GM18868 (cell line): ENCODE results near the gene CDR2L.

ENCODE experiments used
- ATAC-seq: cut with Tn5 transposase; IDR thresholded peaks from one replicate; pipeline ENCODE4 v1.9.1; 2021; ENCODE audit warnings: mild to moderate bottlenecking, moderate library complexity; ENCODE audit not compliant: unreplicated experiment

CDR2L gene

DNA sequence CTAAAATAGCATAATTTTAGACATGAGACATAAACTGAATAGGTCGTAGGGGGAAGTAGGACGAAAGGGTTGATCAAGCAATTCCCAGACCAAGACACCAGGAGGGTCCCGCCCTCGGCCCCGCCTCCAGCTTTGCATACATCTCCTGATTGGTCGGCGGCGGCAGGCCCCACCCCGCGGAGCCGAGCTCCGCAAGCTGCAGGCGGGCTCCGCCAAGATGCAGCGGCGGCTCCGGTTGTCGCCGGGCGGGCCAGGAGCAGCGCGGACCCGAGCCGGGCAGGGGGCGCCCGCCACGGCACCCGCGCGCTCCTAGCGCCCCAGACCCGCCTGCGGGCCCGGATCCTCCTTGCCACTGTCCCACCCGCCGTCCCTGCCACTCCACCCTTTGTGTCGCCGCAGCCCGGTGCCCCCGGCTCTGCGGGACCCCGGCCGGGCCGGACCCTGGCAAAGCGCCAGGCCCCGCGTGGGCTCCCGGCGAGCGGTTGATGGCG, at the start of gene CDR2L:
Gene CDR2L (plus strand): TSS at position 215 of the 491 bp plus-strand sequence. CDS start 412 bp downstream, outside the sequence.
- peak; percentile 87 for ATAC-seq

DNA sequence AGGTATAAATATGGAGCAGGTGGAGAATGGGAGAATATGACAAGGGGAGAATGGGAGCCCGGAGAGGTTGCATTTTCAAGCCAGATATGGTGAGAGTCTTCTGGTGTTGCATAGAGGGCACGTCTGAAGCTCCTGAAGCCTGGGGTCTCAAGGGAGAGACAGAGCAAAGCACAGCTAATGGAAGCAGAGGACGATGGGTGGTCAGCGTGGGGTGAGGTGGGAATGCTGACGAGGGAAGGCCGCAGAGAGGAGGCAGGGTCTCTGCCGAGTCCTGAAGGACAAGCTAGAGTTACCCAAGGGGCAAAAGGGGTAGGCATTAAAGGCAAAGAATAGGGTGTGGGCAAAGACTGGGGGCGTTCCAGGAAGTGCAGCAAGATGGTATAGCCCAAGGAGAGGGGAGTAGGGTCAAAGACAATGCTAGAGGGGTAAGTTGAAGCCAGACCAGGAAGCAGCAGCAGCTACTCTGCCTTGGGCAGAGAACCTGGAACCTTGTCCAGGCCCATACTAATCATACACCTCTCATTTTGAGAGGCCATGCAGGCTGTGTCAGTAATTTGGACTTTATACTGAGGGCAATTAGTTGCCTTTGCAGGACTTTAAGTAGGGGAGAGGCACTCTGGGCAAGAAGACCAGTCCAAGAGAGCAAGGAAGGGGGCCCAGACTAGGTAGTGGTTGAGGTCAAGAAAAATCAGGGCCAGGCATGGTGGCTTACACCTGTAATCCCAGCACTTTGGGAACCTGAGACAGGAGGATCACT, 49.1 kb upstream of the CDR2L start:
- no peak for ATAC-seq

DNA sequence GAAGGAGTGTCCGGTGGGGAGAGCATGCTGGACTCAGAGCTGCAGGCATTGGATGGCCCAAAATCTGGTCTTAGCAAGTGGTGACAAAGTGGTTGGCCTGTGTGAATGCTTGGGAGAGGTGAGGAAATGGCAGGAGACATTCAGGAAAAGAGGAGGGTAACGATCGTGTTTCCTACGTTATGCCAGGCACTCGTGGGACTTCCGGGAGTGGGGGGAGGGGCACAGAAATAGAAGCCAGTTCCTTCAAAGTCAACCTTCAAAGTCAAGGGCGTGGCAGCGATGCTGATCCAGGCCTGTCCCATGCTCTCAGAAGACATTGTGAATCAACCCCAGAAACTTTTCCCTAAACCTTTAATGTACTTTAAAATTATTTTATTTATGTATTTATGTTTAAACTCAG, 47.9 kb upstream of the CDR2L start:
- no peak for ATAC-seq

DNA sequence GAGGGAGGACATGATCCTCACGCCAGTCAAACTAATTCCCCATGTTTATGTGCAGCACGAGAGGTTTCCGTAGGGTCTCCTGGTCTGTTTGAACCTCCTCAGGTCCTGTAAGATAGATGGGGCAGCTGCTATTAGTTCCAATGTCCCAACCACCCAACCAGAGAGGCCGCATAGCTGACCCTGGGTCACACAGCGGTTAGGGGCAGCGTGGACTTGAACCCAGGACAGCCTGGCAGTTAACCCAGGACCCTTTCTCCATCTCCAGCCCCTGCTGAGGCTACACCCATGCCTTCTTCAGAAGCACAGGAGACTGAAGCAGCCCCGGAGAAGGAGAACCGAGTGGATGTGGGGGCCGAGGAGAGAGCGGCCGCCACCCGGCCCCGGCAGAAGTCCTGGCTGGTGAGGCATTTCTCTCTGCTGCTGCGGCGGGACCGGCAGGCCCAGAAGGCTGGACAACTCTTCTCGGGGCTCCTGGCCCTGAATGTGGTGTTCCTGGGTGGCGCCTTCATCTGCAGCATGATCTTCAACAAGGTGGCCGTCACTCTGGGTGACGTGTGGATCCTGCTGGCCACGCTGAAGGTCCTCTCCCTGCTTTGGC, 46.2 kb upstream of the CDR2L start:
- ATAC-seq, result no peak

DNA sequence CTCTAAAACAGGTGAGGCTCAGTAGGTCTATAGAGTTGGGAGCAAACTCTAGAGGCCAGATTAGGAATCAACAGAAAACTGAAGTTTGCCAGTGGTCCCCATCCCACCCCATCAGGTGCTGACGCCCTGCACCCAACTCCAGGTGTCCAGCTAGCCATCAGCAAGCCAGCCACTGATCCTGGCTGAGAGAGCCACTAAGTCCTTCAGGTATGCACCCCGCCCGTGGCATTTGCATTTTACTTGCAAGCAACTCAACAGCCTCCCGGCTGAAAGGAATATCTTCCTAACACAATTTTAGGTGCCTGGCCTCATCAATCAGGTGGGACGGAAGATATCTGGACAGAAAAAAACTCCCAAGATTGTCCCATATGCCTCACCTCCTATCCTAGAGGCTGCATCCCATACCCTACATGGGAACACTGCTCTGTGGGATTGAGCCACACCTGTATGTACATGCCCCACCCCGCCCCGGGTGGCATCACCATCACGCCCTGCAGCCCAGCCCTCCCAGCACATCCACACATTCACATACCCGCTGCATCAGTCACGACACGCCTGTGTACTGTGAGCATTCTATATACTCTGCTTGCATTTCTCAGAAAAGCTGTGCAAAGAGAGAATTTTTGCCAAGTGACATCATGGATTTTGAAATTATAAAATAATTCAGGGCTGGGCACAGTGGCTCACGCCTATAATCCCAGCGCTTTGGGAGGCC, 43.5 kb upstream of the CDR2L start:
- no peak for ATAC-seq

DNA sequence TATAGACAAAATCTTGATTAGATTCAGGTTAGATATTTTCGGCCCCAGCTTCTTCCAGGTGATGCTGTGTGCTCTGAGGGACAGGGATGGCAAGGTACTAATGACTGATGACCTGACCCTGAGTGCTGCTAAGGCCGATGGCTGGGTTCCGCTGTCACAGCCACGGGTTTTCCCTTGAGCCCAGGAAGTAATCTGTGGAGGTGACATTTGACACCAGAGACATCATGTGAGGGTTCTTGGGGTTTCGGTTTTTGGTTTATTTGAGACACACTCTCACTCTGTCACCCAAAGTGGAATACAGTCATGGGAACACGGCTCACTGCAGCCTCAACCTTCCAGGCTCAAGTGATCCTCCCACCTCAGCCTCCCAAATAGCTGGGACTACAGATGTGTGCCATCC, 41.9 kb upstream of the CDR2L start:
- peak; percentile 66 for ATAC-seq

DNA sequence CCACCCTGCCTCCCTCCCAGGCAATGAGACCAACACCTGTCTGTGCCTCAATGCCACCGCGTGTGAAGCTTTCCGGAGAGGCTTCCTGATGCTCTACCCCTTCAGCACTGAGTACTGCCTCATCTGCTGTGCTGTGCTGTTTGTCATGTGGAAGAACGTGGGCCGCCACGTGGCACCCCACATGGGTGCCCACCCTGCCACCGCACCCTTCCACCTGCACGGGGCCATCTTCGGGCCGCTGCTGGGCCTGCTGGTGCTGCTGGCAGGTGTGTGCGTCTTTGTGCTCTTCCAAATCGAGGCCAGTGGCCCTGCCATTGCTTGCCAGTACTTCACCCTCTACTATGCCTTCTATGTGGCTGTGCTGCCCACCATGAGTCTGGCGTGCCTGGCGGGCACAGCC, 40.8 kb upstream of the CDR2L start:
- no peak for ATAC-seq

DNA sequence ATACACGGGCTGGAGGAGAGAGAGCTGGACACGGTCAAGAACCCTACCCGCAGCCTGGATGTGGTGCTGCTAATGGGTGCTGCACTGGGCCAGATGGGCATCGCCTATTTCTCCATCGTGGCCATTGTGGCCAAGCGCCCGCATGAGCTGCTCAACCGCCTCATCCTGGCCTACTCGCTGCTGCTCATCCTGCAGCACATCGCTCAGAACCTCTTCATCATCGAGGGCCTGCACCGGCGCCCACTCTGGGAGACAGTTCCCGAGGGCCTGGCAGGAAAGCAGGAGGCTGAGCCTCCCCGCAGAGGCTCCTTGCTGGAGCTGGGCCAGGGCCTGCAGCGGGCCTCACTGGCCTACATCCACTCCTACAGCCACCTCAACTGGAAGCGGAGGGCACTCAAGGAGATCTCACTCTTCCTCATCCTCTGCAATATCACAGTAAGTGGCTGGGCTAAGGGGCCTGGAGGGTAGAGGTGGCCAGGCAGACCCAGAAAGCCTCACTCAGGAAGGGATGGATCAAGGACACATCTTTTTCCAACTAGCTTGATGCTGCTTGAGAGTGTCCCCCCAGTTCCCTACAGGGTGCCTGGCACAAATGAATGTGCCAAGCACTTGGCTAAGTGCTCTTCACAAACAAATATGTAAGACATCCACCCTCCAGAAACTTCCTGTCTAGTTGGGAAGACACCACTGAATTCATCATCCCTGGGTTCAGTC, 40.2 kb upstream of the CDR2L start:
- ATAC-seq, result no peak

DNA sequence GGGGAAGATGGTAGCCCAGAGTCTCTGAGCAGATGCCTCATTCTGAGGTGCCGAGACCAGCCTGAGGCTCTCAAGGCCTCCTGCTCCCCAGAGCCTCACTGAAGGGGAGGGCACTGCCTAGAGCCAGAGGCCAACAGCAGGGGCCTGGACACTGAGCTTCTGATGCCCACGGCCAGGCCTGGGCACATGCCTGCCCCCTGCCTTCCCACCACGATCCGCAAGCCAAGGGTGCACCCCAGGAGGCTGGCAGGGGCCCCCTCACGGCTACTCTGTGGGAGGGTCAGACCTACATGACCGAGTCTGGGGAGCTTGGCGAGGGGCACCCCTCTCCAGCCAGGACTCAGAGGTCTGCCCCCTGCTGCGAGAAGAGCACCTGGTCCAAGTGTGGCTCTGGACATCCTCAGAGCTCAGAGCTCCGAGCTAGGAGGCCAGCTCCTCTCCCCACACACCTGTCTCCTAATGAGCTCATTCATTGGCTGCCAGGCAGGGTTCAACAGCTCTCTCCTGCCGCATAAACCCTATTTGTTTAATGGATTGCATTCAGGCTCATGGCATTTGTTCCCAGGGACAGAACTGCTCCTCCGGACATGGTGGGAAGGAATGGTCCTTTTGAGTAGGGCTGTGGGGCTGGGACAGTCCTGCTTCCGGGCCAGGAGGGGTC, 37.8 kb upstream of the CDR2L start:
- ATAC-seq, result no peak

DNA sequence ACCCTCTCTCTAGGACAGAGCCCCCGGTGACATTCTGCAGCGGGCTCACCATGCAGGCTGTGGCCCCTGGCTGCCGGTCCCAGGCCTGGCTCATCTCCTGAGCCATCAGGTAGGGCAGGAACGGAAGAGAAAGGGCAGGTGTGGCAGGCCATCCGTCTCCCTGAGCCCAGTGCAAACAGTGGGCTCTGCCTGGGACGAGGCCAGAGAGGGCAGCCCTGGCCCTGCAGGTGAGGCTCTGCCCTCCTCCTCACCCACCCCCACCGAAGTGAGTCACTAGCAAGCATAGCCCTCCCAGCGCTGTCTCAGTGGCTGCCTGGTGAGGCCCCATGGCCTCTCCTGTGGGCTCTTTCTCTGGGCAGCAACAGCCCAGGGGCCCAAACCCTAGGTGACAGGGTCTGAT, 37.2 kb upstream of the CDR2L start:
- no peak for ATAC-seq

DNA sequence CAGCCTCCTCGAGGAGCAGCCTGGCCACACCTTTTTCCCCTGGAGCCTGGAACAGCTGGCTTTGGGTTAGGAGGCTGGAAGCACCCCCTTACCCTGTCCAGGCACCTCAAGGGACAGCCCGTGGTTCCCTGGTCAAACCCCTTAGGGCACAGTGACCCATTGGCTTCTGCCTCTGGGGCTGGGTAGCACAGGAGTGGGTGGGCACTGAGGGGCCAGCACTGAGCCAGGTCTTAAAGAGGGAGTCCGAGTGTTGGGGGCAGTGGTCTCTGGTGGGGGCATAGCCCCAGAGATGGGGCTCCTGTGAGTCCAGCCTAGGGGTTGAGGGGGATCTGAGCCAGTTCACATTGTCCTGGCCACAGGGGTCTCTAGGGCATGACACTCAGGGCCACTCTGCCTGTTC, 36.4 kb upstream of the CDR2L start:
- no peak for ATAC-seq

DNA sequence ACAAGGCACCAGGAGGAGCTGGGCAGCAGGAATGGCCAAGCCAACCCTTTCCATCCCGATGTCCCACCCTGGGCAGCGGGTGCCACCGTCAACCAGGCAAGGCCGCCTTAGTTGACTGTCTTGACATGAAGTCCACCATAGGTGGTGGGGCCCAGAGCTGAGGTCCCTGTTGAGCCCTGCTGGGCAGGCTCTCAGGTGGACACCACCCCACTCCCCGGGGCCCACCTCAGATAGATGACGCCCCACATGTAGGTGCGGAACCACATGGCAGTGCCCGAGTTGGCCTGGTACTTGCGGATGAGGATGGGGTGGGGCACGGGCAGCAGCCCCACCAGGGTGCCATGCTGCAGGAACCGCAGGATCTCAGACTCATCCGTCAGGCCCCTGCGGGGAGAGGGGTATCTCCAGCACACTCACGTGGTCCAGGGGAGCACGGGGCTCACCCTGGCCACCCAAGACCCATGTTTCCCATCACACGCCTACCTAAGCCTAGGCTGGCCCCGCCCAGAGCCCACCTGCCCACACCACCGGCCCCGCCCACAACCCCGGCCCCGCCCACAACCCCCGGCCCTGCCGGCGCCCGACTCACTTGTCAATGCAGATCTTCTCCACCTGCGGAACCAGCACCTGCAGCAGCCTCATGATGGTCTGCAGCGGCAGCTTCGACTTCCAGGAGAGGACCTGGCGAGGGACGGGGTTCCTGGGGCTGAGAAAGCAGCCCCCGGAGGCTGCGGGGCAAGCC, 35.6 kb upstream of the CDR2L start:
- ATAC-seq, result no peak

DNA sequence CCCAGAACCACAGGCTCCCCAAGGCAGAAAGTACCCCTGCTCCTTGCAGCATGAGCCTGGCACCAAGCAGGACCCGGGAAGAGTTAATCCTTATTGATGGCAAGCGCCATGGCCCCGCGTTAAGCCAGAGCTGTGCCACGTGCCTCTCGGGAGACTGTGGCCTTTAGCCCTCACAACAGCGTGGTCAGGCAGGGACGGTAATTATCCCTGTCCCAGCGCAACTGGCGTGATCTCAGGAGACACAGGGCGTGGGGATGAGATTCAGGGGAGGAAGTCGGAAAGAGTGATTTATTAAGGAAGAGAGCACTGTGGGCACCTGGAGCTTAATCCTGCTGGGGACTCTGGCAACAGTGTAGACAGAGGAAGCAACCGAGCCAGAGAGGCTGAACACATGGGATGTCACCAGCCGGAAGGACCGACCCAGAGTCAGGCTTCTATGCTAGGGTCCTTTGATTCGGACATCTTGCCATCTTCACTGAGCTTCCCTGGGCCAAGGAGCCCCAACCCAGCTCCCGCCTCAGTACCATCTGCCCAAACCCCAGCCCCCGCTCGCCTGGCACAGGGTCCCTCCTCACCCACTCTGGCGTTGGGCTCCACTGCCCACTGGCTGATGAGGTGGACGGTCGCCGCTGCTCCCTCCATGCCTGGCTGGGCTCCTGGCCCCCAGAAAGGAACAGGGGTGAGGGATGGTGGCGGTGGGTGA, 34.9 kb upstream of the CDR2L start:
- no peak for ATAC-seq

DNA sequence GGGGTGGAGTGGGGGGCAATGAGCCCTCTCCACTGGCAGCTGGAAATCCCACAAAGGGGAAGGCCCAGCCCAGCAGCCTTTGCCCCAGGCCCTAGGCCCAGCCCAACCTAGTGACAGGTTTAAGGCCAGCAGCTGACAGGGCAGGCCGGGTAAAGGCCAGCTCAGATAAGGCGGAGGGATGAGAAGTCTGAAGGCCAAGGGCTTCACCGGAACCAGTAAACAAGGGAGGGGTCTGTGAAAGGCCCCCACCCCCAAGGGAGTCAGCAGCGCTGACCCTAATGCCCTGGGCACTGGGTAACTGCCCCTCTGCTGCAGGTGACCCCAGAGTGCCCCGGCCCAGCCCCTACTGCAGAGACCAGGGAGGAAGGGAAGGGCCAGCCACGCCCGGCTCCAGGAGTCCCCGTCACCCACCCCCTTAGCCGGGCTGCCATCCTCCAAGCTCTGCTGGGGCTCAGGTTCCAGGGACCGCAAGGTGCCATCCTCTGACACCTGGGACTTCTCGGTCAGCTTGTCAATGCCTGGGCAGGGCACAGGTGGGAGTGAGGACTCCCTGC, 34.2 kb upstream of the CDR2L start:
- ATAC-seq, result no peak

DNA sequence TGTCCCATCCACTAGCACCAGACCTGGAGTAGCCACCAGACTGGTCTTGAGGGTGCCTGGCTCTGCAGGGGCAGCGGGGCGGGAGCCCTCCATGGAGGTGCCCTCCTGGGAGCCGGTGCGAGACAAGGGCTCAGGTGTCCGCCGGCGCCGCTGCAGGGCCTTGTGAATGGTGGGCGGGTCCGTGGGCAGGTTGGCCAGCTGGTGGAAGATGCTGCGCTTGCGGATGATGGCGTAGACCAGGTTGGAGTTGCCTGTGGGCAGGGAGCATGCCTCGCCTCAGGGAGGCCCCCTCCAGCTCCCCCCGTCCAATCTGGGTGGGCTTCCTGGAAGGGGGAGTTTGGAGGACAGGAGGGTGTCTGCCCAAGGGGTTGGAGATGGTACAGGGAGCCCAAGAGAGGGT, 33.3 kb upstream of the CDR2L start:
- ATAC-seq, result no peak

DNA sequence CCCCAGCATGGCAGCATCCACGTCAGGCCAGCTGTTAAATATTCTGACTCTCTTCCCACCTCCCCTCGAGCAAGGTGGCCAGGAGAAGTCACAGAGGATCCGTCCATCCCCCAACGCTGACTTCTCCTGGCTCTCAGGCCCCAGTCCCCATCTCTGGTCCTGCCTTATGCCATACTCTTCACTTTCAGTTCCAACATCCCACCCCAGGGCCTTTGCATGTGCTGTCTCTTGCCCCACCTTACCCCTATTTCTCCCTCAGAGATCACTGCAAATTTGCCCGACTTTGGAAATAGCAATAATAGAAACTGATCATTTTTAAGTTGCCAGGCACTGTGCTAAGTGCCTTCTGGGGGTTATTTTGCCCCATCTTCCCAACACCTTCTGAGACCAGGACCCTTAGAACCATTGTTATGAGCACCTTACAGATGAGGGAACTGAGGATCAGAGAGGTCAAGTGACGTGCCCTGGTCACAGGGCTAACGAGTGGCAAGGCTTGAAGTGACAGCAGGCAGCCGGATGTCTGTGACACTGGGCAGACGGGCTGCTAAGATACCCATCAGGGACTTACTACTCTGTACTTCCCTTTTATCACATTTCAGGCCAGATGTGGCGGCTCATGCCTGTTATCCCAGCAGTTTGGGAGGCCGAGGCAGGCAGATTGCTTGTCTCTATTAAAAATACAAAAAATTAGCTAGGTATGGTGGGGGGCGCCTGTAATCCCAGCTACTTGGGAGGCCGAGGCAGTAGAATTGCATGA, 32.6 kb upstream of the CDR2L start:
- no peak for ATAC-seq

DNA sequence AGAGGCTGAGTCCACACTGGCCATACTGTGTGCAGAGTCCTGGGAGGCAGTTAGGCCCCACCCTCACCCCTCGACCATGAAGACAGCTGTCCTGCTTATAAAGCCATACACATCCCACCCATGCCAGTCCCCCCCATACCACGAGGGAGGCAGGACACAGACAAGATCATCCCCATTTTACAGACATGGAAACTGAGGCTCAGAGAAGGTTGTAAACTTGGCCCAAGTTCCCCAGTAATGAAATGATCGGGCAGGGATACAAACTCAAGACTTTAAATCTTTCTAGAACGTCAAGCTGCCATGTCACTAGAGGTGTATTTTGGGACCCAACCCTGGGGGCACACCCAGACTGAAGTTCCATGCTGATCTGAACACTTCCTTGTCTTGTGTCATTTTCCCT, 31.3 kb upstream of the CDR2L start:
- no peak for ATAC-seq

DNA sequence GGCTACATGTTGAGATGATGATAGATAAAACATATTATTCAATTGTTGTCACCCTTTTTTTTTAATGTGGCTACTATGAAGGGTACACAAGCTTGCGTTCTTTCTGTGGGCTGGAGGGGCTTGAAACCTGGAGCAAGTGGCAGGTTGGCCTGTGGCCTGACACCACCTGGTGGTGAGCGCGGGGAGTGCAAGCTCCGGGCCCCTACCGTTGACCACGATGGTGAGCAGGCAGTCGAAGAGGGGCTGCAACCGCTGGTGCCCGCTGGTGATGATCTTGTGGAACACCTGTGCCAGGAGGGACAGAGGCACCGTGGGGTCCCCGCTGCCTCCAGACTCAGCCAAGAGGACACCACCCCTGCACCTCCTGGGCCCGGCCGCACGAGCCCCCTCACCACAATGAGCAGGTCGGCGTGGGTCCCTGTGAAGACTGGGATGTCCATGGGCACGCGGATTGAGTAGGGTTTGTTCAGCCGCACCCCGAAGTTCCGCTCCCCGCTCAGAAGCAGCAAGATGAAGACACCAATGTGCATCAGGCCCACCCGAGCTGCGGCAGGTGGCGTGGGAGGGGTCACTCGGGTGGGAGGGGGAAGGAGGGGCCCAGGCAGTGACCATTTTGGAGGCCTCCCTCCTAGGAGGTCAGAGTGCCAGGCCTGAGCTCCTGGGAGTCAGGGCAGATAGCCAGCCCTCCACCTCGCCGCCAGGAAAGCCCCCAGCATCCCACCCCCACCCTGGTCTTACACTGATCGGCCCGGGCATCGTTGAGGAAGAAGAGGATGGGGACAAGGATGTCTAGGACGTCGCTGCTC, 29.3 kb upstream of the CDR2L start:
- no peak for ATAC-seq
